Fibroblast of skin of left quadriceps (primary cell): ENCODE measurements around the gene NDUFS3.

Experiments
- DNase-seq, 2 experiments: peaks; one replicate each; pipeline ENCODE4 v3.0.0-alpha.2; 2013; ENCODE audit warnings: low read depth in 2 of 2

NDUFS3 gene

GRCh38 chr11:47589977-47590861 is 11.3 kb downstream of the NDUFS3 start:
- no peak for DNase-seq

- no peak for DNase-seq
These were observed 12.9 kb downstream of the NDUFS3 start for GRCh38 chr11:47591764-47592163.

GRCh38 chr11:47592251-47592650 is 13.4 kb downstream of the NDUFS3 start:
- DNase-seq: no peak

GRCh38 chr11:47592970-47593369 is 14.1 kb downstream of the NDUFS3 start:
- DNase-seq: no peak

GRCh38 chr11:47593492-47593933 is 14.6 kb downstream of the NDUFS3 start:
- DNase-seq: no peak

GRCh38 chr11:47593934-47594855 is 15.3 kb downstream of the NDUFS3 start, which contains the start of gene C1QTNF4:
TSS of gene C1QTNF4 (minus strand) at chr11:47594411. CDS start at chr11:47590810, 3,601 bp downstream.
- DNase-seq: no peak

- DNase-seq: no peak
These were observed 16.2 kb downstream of the NDUFS3 start for GRCh38 chr11:47595029-47595428.

GRCh38 chr11:47595967-47596366 is 17.1 kb downstream of the NDUFS3 start:
- no peak for DNase-seq

GRCh38 chr11:47599902-47600301 is 21.0 kb downstream of the NDUFS3 start:
- DNase-seq: no peak

GRCh38 chr11:47603295-47603694 is 24.4 kb downstream of the NDUFS3 start:
- DNase-seq: no peak

- no peak for DNase-seq
These were observed 27.0 kb downstream of the NDUFS3 start for GRCh38 chr11:47605921-47606320.

- DNase-seq: no peak
These were observed 27.9 kb downstream of the NDUFS3 start for GRCh38 chr11:47606731-47607130.

GRCh38 chr11:47607380-47607779 is 28.5 kb downstream of the NDUFS3 start:
- peak; percentile 63 to 66 for DNase-seq

- no peak for DNase-seq
These were observed 30.8 kb downstream of the NDUFS3 start for GRCh38 chr11:47609675-47610074.

GRCh38 chr11:47611348-47611794 is 32.5 kb downstream of the NDUFS3 start:
- no peak for DNase-seq

- DNase-seq: no peak
These were observed 36.4 kb downstream of the NDUFS3 start for GRCh38 chr11:47615249-47615648.

- DNase-seq: peak; percentile 51 to 56
These were observed 38.0 kb downstream of the NDUFS3 start for GRCh38 chr11:47616726-47617416.

- DNase-seq: peak; percentile 29 to 36
These were observed 38.5 kb downstream of the NDUFS3 start for GRCh38 chr11:47617417-47617809.

- no peak for DNase-seq
These were observed 42.0 kb downstream of the NDUFS3 start for GRCh38 chr11:47620836-47621378.

GRCh38 chr11:47626234-47626633 is 47.4 kb downstream of the NDUFS3 start:
- no peak for DNase-seq

- no peak for DNase-seq
These were observed 49.2 kb downstream of the NDUFS3 start for GRCh38 chr11:47628026-47628425.
